Measurements from ENCODE around the gene BNC1.

DNA sequence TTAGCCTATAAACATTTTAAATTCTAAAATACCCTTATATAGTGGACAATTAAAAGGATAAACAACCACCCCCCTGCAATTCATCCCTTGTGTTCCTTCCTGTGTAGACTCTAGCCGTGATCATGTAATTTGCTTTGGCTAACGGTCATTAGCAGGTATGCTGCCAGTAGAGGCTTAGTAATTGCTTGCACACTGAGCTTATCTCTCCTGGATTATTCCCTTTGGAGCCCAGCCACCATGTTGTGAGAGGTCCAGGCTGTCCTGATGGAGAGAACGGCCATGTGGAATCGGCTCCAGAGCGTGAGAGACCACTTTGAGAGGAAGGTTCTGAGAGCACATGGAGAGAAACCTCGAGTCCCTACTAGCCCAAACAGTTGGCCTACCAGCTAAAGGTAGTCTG is 11.0 kb upstream of the BNC1 start:
- TF ChIP-seq POLR2AphosphoS5 (IDR thresholded peaks at IDR 0.05): no peak
- TF ChIP-seq, protein P1, sequence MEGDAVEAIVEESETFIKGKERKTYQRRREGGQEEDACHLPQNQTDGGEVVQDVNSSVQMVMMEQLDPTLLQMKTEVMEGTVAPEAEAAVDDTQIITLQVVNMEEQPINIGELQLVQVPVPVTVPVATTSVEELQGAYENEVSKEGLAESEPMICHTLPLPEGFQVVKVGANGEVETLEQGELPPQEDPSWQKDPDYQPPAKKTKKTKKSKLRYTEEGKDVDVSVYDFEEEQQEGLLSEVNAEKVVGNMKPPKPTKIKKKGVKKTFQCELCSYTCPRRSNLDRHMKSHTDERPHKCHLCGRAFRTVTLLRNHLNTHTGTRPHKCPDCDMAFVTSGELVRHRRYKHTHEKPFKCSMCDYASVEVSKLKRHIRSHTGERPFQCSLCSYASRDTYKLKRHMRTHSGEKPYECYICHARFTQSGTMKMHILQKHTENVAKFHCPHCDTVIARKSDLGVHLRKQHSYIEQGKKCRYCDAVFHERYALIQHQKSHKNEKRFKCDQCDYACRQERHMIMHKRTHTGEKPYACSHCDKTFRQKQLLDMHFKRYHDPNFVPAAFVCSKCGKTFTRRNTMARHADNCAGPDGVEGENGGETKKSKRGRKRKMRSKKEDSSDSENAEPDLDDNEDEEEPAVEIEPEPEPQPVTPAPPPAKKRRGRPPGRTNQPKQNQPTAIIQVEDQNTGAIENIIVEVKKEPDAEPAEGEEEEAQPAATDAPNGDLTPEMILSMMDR (IDR thresholded peaks at IDR 0.05): no peak
- no peak for TF ChIP-seq POLR2A (IDR thresholded peaks at IDR 0.05; ENCODE audit: low read depth)
- TF ChIP-seq EP300 (IDR thresholded peaks at IDR 0.05): no peak

All from esophagus muscularis mucosa (tissue), 4 donors.